ENCODE results near the gene MCM3. TPM values are rescaled to one million over a fixed set of nuclear protein-coding genes. Genes with fewer than 3 reads are reported as not detected.

The MCM3 gene
- total and polyA plus RNA-seq, 4 donors = 7.4 to 60.8 (median 12.3) TPM

GRCh38 chr6:52301326-52301725, 16.8 kb upstream of the MCM3 start:
- WGBS = 93% methylated on average over 1 of the region's 1 CpG
- no peak overlapping the region for H3K9ac ChIP-seq (ENCODE audit: low read depth in 1 of 2, low read length in 2 of 2)

More at GRCh38 chr6:52301326-52301725, 16.8 kb upstream of the MCM3 start:
- Histone ChIP-seq H3K27me3 (ENCODE audit: control insufficient read depth in 4 of 4, insufficient read depth in 4 of 4, low read length in 3 of 4) (no peaks in the 10 kb centered on the region), H3K4me1 (ENCODE audit: control insufficient read depth in 4 of 4, insufficient read depth in 4 of 4, low read length in 3 of 4) (no peaks in the 10 kb centered on the region), H3K36me3 (ENCODE audit: control insufficient read depth in 4 of 4, insufficient read depth in 3 of 4, low read depth in 1 of 4, low read length in 3 of 4) (no peaks in the 10 kb centered on the region), H3K4me3 (ENCODE audit: low read depth in 1 of 3, low read length in 3 of 3) (no peak overlapping the region), H3K27ac (ENCODE audit: low read depth in 1 of 2, low read length in 2 of 2) (no peak overlapping the region), H3K9me3 (ENCODE audit: control insufficient read depth in 4 of 4, low read length in 3 of 4) (peaks cover 0 to 3% (median 0%) of the 10 kb centered on the region in 4 donors)
- TF ChIP-seq TAF1 (conservative IDR thresholded peaks at IDR 0.05) = no peak
- TF ChIP-seq NR2F2 (IDR thresholded peaks at IDR 0.05) = no peak
- no peak for TF ChIP-seq REST (IDR thresholded peaks at IDR 0.05)
- no peak for TF ChIP-seq ATF3 (IDR thresholded peaks at IDR 0.05)
- no peak for TF ChIP-seq CTCF (IDR thresholded peaks at IDR 0.05; ENCODE audit: low read depth, low read length, missing input control)
- no peak for TF ChIP-seq RAD21 (IDR thresholded peaks at IDR 0.05)
- no peak for TF ChIP-seq GABPA (IDR thresholded peaks at IDR 0.05 in 1 of 2, conservative IDR thresholded peaks at IDR 0.05 in 1 of 2)
- TF ChIP-seq FOXA2 (IDR thresholded peaks at IDR 0.05) = no peak
- no peak for TF ChIP-seq JUND (IDR thresholded peaks at IDR 0.05)
- no peak for TF ChIP-seq MAX (IDR thresholded peaks at IDR 0.05)
- TF ChIP-seq FOXA1 (IDR thresholded peaks at IDR 0.05) = no peak
- TF ChIP-seq ZBTB33 (IDR thresholded peaks at IDR 0.05) = no peak
- no peak for TF ChIP-seq HNF4G (IDR thresholded peaks at IDR 0.05)
- TF ChIP-seq HNF4A (conservative IDR thresholded peaks at IDR 0.05) = no peak
- no peak for TF ChIP-seq YY1 (IDR thresholded peaks at IDR 0.05)
- TF ChIP-seq SP1 (IDR thresholded peaks at IDR 0.05) = no peak
- no peak for TF ChIP-seq RXRA (IDR thresholded peaks at IDR 0.05)
- TF ChIP-seq EGR1 (IDR thresholded peaks at IDR 0.05; ENCODE audit: low read depth in 2 of 2) = no peak
- no peak for DNase-seq (ENCODE audit: low spot score)

Data from liver (tissue), 9 donors.